Astrocyte (in vitro differentiated cells and primary cell): ENCODE results near the gene ZNF8. TPM values are rescaled to one million over a fixed set of nuclear protein-coding genes. Genes with fewer than 3 reads are reported as not detected.
A peak's percentile ranks its signal among the peaks of the same experiment; 100 is the strongest.

Experiments
- DNase-seq: peaks from one replicate; pipeline ENCODE4 v3.0.0-alpha.2; 2010; ENCODE audit warnings: low read depth
- FAIRE-seq: peaks from 2 replicates; lab custom pipeline; 2011; peaks lifted over from hg19 to GRCh38; lab: Jason Lieb, UNC
- H2AFZ ChIP-seq: 2 replicates; pipeline ENCODE4 v1.6.0; 2012; ENCODE audit warnings: low read depth, low read length, inconsistent platforms
- H3K27ac ChIP-seq: 2 replicates; pipeline ENCODE4 v1.5.1; 2011; ENCODE audit warnings: low read depth, low read length, inconsistent platforms
- H3K27me3 ChIP-seq: 2 replicates; pipeline ENCODE4 v1.6.0; 2011; ENCODE audit warnings: low read length, inconsistent platforms; ENCODE audit not compliant: insufficient read depth
- H3K36me3 ChIP-seq: 2 replicates; pipeline ENCODE4 v1.5.1; 2011; ENCODE audit warnings: low read length, inconsistent platforms; ENCODE audit not compliant: insufficient read depth
- H3K4me1 ChIP-seq: 2 replicates; pipeline ENCODE4 v1.5.1; 2011; ENCODE audit warnings: low read length, inconsistent platforms; ENCODE audit not compliant: insufficient read depth
- H3K4me2 ChIP-seq: 2 replicates; pipeline ENCODE4 v1.6.0; 2012; ENCODE audit warnings: low read length, inconsistent platforms
- H3K4me3 ChIP-seq: 2 replicates; pipeline ENCODE4 v1.5.1; 2011; ENCODE audit warnings: low read depth, mild to moderate bottlenecking, low read length, inconsistent platforms; ENCODE audit not compliant: insufficient read depth
- H3K79me2 ChIP-seq: 2 replicates; pipeline ENCODE4 v1.6.0; 2012; ENCODE audit warnings: mild to moderate bottlenecking, low read length, inconsistent platforms; ENCODE audit not compliant: insufficient read depth
- H3K9ac ChIP-seq: 2 replicates; pipeline ENCODE4 v1.6.0; 2012; ENCODE audit warnings: mild to moderate bottlenecking, low read length, inconsistent platforms
- H3K9me3 ChIP-seq: 2 replicates; pipeline ENCODE4 v1.5.1; 2012; ENCODE audit warnings: low read depth, mild to moderate bottlenecking, low read length, inconsistent platforms; ENCODE audit not compliant: insufficient read depth
- H4K20me1 ChIP-seq: 2 replicates; pipeline ENCODE4 v1.6.0; 2012; ENCODE audit warnings: low read length, inconsistent platforms; ENCODE audit not compliant: insufficient read depth
- H3K27ac Mint-ChIP-seq: one replicate; pipeline ENCODE4 v1.8.0; 2021; ENCODE audit warnings: mild to moderate bottlenecking, mixed read lengths; ENCODE audit not compliant: unreplicated experiment
- H3K27me3 Mint-ChIP-seq: one replicate; pipeline ENCODE4 v1.8.0; 2021; ENCODE audit warnings: low read depth, mixed read lengths; ENCODE audit not compliant: unreplicated experiment
- H3K36me3 Mint-ChIP-seq: one replicate; pipeline ENCODE4 v1.8.0; 2021; ENCODE audit warnings: low read depth, mixed read lengths; ENCODE audit not compliant: unreplicated experiment
- H3K4me1 Mint-ChIP-seq: one replicate; pipeline ENCODE4 v1.8.0; 2021; ENCODE audit warnings: low read depth, mixed read lengths; ENCODE audit not compliant: unreplicated experiment
- H3K4me3 Mint-ChIP-seq: one replicate; pipeline ENCODE4 v1.8.0; 2021; ENCODE audit warnings: mild to moderate bottlenecking, moderate library complexity, mixed read lengths; ENCODE audit not compliant: unreplicated experiment
- H3K9me3 Mint-ChIP-seq: one replicate; pipeline ENCODE4 v1.8.0; 2021; ENCODE audit warnings: mild to moderate bottlenecking, mixed read lengths; ENCODE audit not compliant: unreplicated experiment
- CTCF ChIP-seq: IDR thresholded peaks from 2 replicates; pipeline ENCODE4 v1.5.1; 2011; ENCODE audit warnings: low read depth, mild to moderate bottlenecking, inconsistent platforms, low read length, moderate library complexity; ENCODE audit not compliant: insufficient read depth
- EZH2 ChIP-seq: IDR thresholded peaks from 2 replicates; pipeline ENCODE4 v1.6.1; 2012; ENCODE audit warnings: mild to moderate bottlenecking, low read length, inconsistent platforms; ENCODE audit not compliant: insufficient read depth
- total RNA-seq: library from RNA; stranded (reverse); gene quantifications from 2 replicates; pipeline ENCODE4 v1.2.1, GENCODE V29; 2021

The ZNF8 gene
- total RNA-seq, 1 donor from 2014 or later = 10.0 TPM

GRCh38 chr19:58279042-58279924 is 528 bp downstream of the ZNF8 start:
- peak; percentile 66 for DNase-seq
- H3K36me3 Mint-ChIP-seq = peaks cover 36% of the 10 kb centered on the region

GRCh38 chr19:58279925-58280316 is 1.2 kb downstream of the ZNF8 start:
- Histone ChIP-seq H3K4me3 (peak overlapping the region; percentile 95), H2AFZ (no peak overlapping the region), H3K27me3 (no peaks in the 10 kb centered on the region), H3K36me3 (peaks cover 8% of the 10 kb centered on the region), H3K79me2 (peaks cover 74% of the 10 kb centered on the region), H3K9me3 (peaks cover 3% of the 10 kb centered on the region), H3K9ac (peak overlapping the region; percentile 95), H3K27ac (no peak overlapping the region), H3K4me2 (peak overlapping the region; percentile 89), H3K4me1 (peaks cover 7% of the 10 kb centered on the region), H4K20me1 (peaks cover 23% of the 10 kb centered on the region)
- H3K4me1 Mint-ChIP-seq = peaks cover 16% of the 10 kb centered on the region
- peak overlapping the region; percentile 86 for H3K27ac Mint-ChIP-seq
- H3K9me3 Mint-ChIP-seq = peaks cover 2% of the 10 kb centered on the region
- no peak for DNase-seq
- H3K36me3 Mint-ChIP-seq = peaks cover 34% of the 10 kb centered on the region
- peak overlapping the region; percentile 92 for H3K4me3 Mint-ChIP-seq
- H3K27me3 Mint-ChIP-seq = no peaks in the 10 kb centered on the region
- FAIRE-seq = no peak
- TF ChIP-seq CTCF (no peak), EZH2 (no peak)

More at GRCh38 chr19:58279042-58279924, 528 bp downstream of the ZNF8 start:
- Mint-ChIP-seq H3K4me3 (peak overlapping the region; percentile 92), H3K4me1 (peaks cover 21% of the 10 kb centered on the region), H3K9me3 (peaks cover 2% of the 10 kb centered on the region), H3K27me3 (no peaks in the 10 kb centered on the region), H3K27ac (peak overlapping the region; percentile 86)
- Histone ChIP-seq H3K4me2 (peak overlapping the region; percentile 89), H3K9ac (peak overlapping the region; percentile 95), H3K27me3 (no peaks in the 10 kb centered on the region), H3K79me2 (peaks cover 68% of the 10 kb centered on the region), H2AFZ (peak overlapping the region; percentile 94), H3K4me3 (peak overlapping the region; percentile 95), H3K27ac (peak overlapping the region; percentile 93), H3K9me3 (peaks cover 3% of the 10 kb centered on the region), H3K36me3 (peaks cover 8% of the 10 kb centered on the region), H3K4me1 (peaks cover 7% of the 10 kb centered on the region), H4K20me1 (peaks cover 19% of the 10 kb centered on the region)
- no peak for FAIRE-seq
- TF ChIP-seq EZH2 (no peak), CTCF (no peak)
